GM15510 (cell line): ENCODE results near the gene GBP4.

Source experiments
- POLR2A ChIP-seq: IDR thresholded peaks from 3 replicates; pipeline ENCODE4 v1.6.1; 2011; ENCODE audit warnings: borderline replicate concordance; ENCODE audit not compliant: insufficient read length; ENCODE audit errors: extremely low read depth

The GBP4 gene

DNA sequence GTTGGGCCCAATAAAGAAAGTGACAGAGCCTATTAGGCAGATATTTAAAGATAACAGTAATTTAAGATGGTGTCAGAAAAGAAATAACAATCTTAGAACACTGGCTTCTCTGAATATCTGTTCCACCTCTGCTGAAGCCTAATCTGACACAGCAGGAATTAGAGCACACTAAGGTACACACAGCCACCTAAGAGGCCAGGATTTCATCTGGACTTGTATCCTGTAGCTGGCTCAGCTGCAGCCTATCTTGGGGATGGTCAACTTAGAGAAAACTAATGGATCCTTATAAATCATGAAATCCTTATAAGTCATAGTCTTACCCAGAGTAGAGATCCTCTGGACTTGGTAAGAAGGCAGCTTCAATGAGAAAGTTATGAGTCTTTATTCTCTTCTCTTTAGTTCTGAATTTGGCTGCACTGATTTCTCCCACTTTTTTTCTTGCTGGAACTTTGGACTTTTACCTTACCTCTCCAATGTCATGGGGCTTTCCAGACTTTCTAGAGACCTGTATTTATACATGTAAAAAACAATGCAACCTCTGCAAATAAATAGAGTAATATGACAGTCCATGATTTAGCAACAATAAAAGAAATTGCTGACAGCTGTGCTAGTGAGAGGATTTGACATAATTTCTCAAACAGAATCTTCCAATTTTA, 23.0 kb downstream of the GBP4 start, which contains the start of gene GBP7:
Gene GBP7, minus strand, starts transcription at position 403 of the 656 bp plus-strand sequence. CDS start 4,068 bp downstream, outside the sequence.
- no peak for TF ChIP-seq POLR2A

DNA sequence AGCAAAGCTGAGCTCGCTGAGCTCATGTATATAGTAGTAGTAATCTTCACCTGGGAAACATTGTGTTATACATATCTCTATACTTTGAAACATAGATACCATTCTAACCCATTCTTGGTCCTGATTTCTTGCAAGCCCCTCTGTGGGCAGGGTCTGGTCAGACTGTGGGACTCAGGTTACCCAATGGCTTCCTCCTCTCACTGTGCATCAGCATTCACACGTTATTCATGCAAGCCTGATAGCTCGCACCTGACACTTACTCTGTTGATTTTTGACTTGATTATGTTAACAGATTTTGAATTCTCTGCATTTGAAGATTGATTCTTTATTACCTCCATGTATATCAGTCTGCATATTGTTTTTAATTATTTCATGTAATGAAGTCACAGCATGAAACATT, 24.3 kb downstream of the GBP4 start:
- no peak for TF ChIP-seq POLR2A

DNA sequence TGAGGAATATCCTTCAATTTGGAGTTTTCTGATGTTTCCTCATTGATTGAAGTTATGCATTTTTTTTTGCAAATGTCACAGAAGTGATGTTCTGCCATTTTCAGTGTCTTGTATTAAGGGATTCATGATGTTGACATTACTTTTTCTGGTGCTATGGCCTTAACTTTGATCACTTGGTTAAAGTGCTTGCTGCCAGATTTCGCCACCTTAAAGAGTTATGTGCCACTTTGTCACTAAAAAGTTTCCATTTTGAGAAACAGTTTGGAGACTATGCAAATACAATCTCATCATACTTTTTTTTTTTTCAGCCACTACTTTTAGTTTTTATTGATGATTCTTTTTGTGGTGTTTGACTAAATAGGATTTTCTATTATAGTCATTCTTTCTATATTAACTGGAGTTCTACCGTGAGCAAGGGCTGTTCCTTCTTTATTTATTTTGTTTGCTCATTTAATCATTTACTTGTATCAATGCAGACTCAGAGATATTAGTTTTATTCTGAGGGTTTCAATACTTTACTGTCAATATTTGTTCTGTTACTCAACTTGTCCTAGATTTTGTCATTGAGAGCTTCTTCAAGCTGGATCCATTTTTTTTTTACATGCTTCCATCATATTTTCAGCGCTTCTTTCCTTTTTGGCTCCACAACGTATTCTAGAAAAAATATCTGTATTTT, 26.1 kb downstream of the GBP4 start:
- no peak for TF ChIP-seq POLR2A

DNA sequence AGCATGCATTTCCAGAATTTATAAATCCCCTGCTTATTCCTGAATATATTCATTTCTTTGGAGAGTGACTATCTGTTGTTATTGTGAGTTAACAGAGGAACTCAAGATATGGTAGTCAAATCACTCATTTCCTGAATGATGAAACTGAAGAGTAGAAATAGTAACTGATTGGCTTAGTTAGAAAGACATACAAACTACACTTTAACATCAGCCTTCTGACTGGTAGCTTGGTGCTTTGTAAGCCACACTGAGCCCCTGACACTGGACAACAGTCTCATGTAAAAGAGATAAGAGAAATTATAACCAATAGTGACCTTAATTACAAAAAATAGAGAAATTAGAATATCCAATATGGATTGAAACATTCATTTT, 27.7 kb downstream of the GBP4 start:
- TF ChIP-seq POLR2A = no peak

DNA sequence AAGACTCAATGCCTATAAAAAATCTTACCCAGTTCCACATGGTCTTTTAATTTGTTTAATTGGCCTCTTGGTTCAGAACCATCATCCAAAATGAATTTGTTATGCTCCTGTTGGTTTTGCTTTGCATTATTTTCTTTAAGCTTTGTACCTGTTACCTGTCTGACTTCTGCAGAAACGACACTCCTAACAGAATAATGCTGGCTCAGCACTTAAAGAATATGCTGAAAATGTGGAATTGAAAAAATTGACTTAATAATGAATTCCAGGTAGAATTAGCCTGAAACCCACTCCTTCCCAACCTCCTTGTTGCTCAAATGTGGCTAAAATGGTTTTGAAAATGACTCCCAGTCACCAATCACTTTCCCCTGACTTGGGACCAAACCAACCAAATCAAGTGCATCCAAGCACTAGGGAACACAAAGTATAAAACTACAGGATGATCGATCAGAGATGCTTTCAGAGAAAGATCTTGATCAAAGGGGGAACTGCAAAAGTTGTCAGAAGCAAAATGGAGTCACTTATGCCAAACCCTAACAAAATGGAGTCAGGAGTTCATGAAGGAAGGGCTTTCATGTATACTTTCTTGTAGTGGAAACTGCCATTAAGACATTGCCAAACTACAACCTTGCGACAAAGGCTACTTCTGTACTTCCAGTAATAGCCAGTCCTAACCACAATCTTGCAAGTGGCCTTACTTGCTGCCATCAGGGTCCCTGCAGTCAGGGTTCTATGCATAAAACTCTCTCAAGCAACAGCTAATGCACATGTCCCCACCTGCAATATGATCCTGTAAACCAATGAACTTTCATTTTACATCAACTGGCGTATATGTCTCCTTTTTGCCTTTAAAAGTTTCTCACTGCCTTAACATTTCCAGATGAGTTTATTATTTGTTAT, 28.3 kb downstream of the GBP4 start:
- no peak for TF ChIP-seq POLR2A

DNA sequence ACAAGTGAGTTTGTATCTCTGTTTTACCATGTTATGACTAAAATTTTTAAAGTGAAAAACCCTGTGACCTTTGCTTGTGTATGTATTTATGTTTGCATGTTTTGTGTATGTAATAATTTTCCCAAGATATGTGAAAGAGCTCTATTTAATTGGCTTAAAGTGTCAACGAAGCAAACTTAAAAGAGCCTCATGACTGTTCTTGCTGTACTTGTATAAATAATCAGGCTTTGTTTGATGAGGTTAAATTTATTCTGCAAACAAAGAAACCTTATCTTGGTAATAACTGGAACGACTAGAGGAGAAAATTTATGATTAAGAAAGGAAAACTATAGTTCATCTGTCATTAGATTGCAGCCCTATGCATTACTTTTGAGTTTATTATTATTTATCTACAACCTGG, 29.6 kb downstream of the GBP4 start:
- no peak for TF ChIP-seq POLR2A

DNA sequence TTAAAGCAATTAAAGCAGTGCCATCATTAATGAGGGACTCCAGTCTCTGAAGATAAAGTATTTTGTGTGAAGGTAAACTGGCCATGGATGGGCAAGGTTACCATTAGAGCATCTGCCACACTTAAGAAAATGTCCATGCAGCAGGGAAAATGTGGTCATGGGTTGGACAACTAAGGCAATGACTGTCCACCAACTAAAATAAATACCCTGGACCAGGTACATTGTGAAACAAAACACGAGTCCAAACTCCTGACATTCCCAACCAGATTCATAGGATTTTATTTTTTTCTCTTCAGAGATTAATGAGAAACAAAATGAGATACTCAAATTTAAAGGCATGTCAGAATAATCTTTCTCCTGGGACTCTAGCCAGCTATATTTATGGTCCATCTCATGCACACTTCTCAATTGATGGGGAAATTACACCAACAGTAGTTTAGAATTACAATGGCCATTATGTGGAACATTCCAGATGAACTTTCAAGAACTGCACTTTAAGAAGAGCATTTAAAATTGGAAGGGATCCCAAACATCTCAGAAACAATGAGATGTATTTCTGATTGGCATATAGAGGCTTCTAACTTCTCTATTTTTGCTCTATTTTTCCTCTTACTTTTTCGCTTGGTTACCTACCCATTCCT, 31.0 kb downstream of the GBP4 start:
- no peak for TF ChIP-seq POLR2A

DNA sequence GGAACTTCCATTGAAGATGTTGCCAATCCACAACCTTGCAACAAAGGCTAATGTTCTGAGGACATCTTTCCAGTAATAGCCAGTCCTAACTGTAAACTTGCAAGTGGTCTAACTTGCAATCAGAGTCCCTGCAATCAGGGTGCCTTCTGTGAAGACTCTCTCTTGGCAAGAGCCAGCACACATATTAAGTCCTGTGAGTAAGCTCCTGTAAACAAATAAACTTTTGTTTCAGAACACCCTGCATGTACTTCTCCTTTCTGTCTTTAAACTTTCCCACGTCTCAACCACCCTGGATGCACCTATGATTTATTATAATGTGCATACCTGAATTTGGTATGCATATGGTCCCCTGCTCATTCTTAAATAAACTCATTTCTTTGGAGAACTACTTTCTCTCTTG, 32.0 kb downstream of the GBP4 start:
- TF ChIP-seq POLR2A = no peak

DNA sequence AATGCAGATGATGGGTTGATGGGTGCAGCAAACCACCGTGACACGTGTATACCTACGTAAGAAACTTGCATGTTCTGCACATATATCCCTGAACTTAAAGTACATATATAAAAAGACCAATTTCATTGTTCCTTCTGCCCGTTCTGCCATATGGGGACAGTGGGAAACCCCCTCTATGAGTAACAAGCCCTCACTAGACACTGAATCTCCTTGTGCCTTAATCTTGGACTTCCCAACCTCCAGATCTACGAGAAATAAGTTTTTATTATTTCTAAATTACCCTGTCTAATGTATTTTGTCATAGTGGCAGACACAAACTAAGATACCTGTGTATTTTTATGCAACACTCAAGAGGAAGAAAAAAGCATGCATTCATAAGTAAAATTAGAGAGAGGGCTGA, 32.9 kb downstream of the GBP4 start:
- no peak for TF ChIP-seq POLR2A

DNA sequence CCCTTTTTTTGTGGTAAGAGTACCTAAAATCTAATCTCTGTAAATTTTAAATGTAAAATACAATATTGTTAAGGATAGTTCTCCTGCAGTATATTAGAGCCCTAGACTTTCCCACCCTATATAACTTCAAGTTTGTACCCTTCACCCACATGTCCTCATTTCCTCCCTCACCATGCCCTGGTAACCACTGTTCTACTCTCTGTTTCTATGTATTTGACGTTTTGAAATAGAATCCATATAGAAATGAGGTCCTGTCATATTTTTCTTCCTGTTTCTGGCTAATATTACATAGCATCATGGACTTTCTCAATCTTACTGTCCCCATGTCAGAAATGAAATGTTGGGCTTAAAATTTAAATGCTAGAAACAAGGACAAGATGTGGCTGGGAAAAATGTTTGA, 47.7 kb downstream of the GBP4 start:
- TF ChIP-seq POLR2A = no peak

DNA sequence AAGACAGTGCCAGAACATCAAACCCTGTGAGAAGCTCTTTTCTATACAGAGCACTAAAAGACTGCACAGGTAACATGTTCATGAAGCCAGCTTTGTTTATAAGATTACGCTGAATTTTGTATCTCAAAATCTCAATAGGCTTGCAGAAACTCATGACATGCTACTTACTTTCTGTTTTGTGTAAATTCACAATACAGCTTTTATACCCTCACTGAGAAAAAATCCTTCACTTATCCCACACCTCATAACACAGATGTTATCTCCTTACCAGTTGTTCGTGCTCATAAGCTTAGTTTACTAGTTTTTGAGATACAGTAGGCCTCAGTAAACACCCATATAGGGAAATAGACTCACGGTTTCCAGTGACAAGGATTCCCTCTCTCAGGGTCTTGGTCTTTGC, 48.8 kb downstream of the GBP4 start:
- TF ChIP-seq POLR2A = no peak

DNA sequence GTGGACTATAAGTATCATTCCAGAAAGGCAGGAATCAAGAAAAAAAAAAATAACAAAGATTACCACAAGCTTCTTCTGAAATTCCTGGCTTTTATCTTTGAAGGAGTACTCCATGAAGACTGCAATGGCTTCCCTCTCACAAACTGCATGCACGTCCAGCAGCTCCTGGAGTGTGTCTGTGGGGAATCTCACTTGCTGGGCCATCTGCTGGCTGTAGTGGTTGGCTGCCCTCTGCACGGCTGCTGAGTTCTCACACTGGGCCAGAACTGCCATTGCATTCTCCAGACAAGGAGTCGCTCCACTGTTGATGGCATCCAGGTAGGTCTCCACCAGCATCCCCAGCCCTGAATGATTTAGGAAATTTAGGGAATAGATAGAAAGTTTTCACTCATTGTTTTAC, 49.5 kb downstream of the GBP4 start:
- TF ChIP-seq POLR2A = no peak

DNA sequence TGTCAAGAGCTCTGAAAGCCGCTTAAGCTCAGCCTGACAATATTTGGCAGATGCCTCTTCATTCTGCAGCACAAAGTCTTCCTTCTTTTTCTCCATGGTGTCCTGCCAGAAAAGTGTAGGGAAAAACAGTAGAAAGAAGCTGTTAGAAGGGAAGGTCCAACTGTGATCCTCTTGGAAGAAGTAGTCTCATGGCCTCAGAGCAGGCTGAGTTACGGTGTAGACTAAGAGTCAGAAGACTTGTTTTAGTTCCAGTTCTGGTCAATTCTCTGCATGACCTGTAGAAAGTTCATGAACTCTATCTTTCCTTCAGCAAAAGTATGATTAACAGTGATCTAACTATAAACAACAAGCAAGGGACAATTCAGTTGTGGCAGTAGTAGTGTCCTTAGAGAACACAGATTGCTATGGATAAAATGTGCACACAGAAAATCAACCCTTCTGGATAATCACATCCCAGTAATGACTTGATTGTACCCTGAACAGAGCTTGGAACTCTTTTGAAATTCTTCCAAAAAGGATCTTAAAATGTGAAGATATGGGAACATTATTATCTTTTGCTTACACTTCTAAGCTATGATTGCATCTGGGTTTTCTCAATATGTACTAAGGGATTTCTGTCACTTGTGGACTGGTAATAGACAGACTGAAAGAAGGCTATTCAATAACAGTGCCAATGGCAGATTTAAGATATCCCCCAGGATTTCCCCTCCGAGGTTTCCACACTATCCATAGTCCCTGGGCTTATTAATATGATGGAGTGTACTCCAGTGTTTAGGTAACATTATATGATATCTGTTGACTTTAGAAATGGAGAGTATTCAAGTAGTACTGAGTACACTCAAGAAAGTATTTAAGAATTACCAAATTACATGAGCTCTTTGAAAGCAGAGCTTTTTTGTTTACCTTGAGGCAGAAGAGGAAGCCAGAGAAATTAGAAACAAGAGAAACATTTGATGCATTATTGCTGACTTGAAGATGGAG, 50.8 kb downstream of the GBP4 start:
- TF ChIP-seq POLR2A = no peak

DNA sequence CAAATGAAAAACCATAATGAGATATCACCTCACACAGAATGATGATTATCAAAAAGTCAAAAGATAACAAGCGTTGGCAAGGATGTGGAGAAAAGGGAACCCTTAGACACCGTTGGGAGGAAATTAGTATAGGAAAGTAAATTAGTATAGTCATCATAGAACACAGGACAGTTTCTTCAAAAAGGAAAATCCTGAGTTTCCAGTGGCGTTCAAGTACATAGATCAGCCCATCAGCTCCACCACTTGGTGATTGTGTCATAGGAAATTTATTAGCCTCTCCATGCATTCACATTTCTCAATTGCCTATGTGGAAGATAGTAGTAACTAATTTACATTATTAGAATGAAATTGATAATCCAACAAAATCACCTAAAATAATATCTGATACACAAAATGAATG, 52.0 kb downstream of the GBP4 start:
- no peak for TF ChIP-seq POLR2A

DNA sequence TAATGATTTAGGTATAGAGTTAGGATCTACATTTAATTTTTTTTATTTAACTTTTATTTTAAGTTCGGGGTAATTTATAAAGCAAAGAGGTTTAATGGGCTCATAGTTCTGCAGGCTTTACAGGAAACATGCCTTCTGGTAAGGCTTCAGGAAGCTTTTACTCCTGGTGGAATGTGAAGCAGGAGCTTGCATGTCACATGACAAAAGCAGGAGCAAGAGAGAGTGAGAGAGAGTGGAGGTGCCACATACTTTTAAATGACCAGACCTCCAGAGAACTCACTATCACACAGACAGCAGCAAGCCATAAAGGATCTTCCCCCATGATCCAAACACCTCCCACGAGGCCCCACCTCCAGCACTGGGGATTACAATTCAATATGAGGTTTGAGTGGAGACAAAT, 55.3 kb downstream of the GBP4 start:
- no peak for TF ChIP-seq POLR2A

DNA sequence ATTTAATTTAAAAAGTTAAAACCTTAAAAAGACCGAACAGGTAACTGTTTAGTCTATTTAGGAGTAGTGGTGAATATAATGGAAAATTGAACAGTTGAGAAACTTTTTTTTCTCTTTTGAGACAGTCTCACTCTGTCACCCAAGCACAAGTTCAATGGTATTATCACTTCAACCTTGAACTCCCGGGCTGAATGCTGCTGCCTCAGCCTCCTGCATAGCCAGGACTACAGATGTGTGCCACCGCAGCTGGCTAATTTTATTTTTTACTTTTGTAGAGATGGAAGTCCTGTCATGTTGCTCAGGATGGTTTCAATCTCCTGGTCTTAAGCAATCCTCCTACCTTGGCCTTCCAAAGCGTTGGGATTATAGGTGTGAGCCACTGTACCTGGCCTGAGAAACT, 56.6 kb downstream of the GBP4 start:
- no peak for TF ChIP-seq POLR2A
